ENCODE measurements around the gene CEND1. TPM values are rescaled to one million over a fixed set of nuclear protein-coding genes. Genes with fewer than 3 reads are reported as not detected.

CEND1 gene
- polyA plus RNA-seq, 1 donor from 2014 or later = 11.8 TPM

- no peak overlapping the region for H2AFZ ChIP-seq (ENCODE audit: low read depth, low read length)
These were observed 44.8 kb upstream of the CEND1 start for GRCh38 chr11:834371-835316.

More at GRCh38 chr11:834371-835316, 44.8 kb upstream of the CEND1 start:
- H3K27me3 ChIP-seq (ENCODE audit: insufficient read depth, low read depth, low read length) = peaks cover 16% of the 10 kb centered on the region
- no peak overlapping the region for H3K9ac ChIP-seq (ENCODE audit: low read length)
- no peaks in the 10 kb centered on the region for H4K20me1 ChIP-seq (ENCODE audit: insufficient read depth)
- H3K27ac ChIP-seq (ENCODE audit: low read length) = no peak overlapping the region
- H3K9me2 ChIP-seq (ENCODE audit: insufficient read depth, low read length) = no peaks in the 10 kb centered on the region
- H3K4me2 ChIP-seq (ENCODE audit: low read length) = no peak overlapping the region
- H3K79me2 ChIP-seq (replicated peaks; ENCODE audit: insufficient read depth, low read length) = no peaks in the 10 kb centered on the region
- no peaks in the 10 kb centered on the region for H3K36me3 ChIP-seq (ENCODE audit: insufficient read depth, low read length)
- H3K4me3 ChIP-seq (ENCODE audit: low read length) = no peak overlapping the region
- TF ChIP-seq CTCF (IDR thresholded peaks at IDR 0.05; ENCODE audit: poor library complexity, severe bottlenecking) (no peak), REST (IDR thresholded peaks at IDR 0.05; ENCODE audit: borderline replicate concordance) (no peak), SMC3 (conservative IDR thresholded peaks at IDR 0.05; ENCODE audit: poor library complexity) (no peak), POLR2AphosphoS5 (IDR thresholded peaks at IDR 0.05) (no peak), MXI1 (conservative IDR thresholded peaks at IDR 0.05; ENCODE audit: poor library complexity, severe bottlenecking) (no peak), TAF1 (IDR thresholded peaks at IDR 0.05; ENCODE audit: low read depth) (no peak), RAD21 (conservative IDR thresholded peaks at IDR 0.05) (no peak), EZH2 (IDR thresholded peaks at IDR 0.05; ENCODE audit: borderline replicate concordance, insufficient read depth, low read length, poor library complexity, severe bottlenecking) (no peak), EP300 (conservative IDR thresholded peaks at IDR 0.05; ENCODE audit: poor library complexity, severe bottlenecking) (no peak)
- H3K9me3 ChIP-seq (ENCODE audit: low read length) = no peaks in the 10 kb centered on the region
- no peaks in the 10 kb centered on the region for H3F3A ChIP-seq (ENCODE audit: insufficient read depth, low read length, poor library complexity, severe bottlenecking)
